HepG2 (cell line): ENCODE data around the gene POLG2. TPM values are rescaled to one million over a fixed set of nuclear protein-coding genes. Genes with fewer than 3 reads are reported as not detected.

ENCODE experiments used
- ATAC-seq: fragments of 200-7000 bp; cut with Tn5 transposase; 3 replicates; pipeline ENCODE4 v1.9.1; 2020; ENCODE audit warnings: mild to moderate bottlenecking, moderate library complexity
- BruUV-seq: library from RNA; stranded (reverse); fragments of 400-500 nt; replicated peaks from 2 replicates; lab custom pipeline; 2021; lab: Mats Ljungman, UMichigan
- CTCF ChIA-PET: fragments of 300-600 bp; formaldehyde crosslinking; extraction: SDS; loops from one replicate; lab custom pipeline; 2021; ENCODE audit warnings: low total read pairs, inconsistent platforms, low intra/inter-chr PET ratio; lab: Yijun Ruan, JAX
- POLR2A ChIA-PET: fragments of 350-600 bp; sonication (Branson Sonifier 250); formaldehyde crosslinking; loops from one replicate; lab custom pipeline; 2020; ENCODE audit warnings: antibody characterized with exemption, inconsistent platforms; lab: Yijun Ruan, JAX
- DNase-seq: peaks from one replicate; pipeline ENCODE4 v3.0.0-alpha.2; 2015; ENCODE audit warnings: low spot score
- FAIRE-seq: peaks from 3 replicates; lab custom pipeline; 2011; peaks lifted over from hg19 to GRCh38; lab: Jason Lieb, UNC
- H2AFZ ChIP-seq: one replicate; pipeline ENCODE4 v1.6.1; 2011; ENCODE audit warnings: low read length, inconsistent platforms
- H3K27ac ChIP-seq: fragments of 300-600 bp; 3 replicates; pipeline ENCODE4 v1.8.0; 2011; ENCODE audit warnings: mixed run types, mild to moderate bottlenecking, mixed read lengths, low read length, inconsistent platforms; ENCODE audit not compliant: insufficient read depth; ENCODE audit errors: extremely low read length
- H3K27me3 ChIP-seq, 2 experiments: fragments of 200-600 bp in 1 of 2; 2 replicates in 1 of 2; 3 replicates in 1 of 2; pipeline versions ENCODE4 v1.6.0 to v1.8.0; 2011; ENCODE audit warnings: low read length in 2 of 2, mild to moderate bottlenecking in 2 of 2, moderate library complexity in 2 of 2, inconsistent platforms in 1 of 2; ENCODE audit not compliant: insufficient read depth in 2 of 2, control insufficient read depth in 1 of 2
- H3K36me3 ChIP-seq, 2 experiments: fragments of 200-600 bp in 1 of 2; replicated peaks in 1 of 2; 2 replicates in 1 of 2; 3 replicates in 1 of 2; pipeline versions ENCODE4 v1.5.1 to v1.8.0; 2011; ENCODE audit warnings: low read length in 2 of 2, inconsistent platforms in 1 of 2; ENCODE audit not compliant: insufficient read depth in 2 of 2, control insufficient read depth in 1 of 2
- H3K4me1 ChIP-seq: 2 replicates; pipeline ENCODE4 v1.5.1; 2012; ENCODE audit warnings: low read length, inconsistent platforms; ENCODE audit not compliant: insufficient read depth
- H3K4me2 ChIP-seq: 2 replicates; pipeline ENCODE4 v1.6.0; 2011; ENCODE audit warnings: low read depth, low read length, inconsistent platforms
- H3K4me3 ChIP-seq, 3 experiments: fragments of 200-600 bp in 1 of 3; sonication (generic), shearing (Covaris generic) in 1 of 3; replicated peaks in 1 of 3; 2 replicates each; pipeline ENCODE4 v1.5.1; 2011 to 2016; ENCODE audit warnings: low read length in 3 of 3, inconsistent platforms in 2 of 3, low read depth in 2 of 3, mild to moderate bottlenecking in 2 of 3, control low read depth in 1 of 3, mixed read lengths in 1 of 3; ENCODE audit not compliant: insufficient read depth in 1 of 3
- H3K79me2 ChIP-seq: one replicate; pipeline ENCODE4 v1.6.1; 2011; ENCODE audit warnings: low read length, inconsistent platforms; ENCODE audit not compliant: insufficient read depth
- H3K9ac ChIP-seq: 2 replicates; pipeline ENCODE4 v1.6.0; 2011; ENCODE audit warnings: mild to moderate bottlenecking, low read depth, low read length, inconsistent platforms; ENCODE audit not compliant: insufficient read depth
- H3K9me3 ChIP-seq: 2 replicates; pipeline ENCODE4 v1.5.1; 2012; ENCODE audit warnings: mild to moderate bottlenecking, low read length
- H4K20me1 ChIP-seq: 2 replicates; pipeline ENCODE4 v1.6.0; 2011; ENCODE audit warnings: inconsistent platforms, mild to moderate bottlenecking, low read length, moderate library complexity; ENCODE audit not compliant: insufficient read depth
- FOXM1 ChIP-seq: sonication (generic); formaldehyde crosslinking; IDR thresholded peaks from 2 replicates; pipeline ENCODE4 v1.5.0; 2020; ENCODE audit warnings: missing genetic modification reagents
- HOXA9 ChIP-seq: sonication (generic); formaldehyde crosslinking; IDR thresholded peaks from 2 replicates; pipeline ENCODE4 v1.8.1; 2022; ENCODE audit warnings: missing genetic modification reagents, mild to moderate bottlenecking, moderate library complexity, borderline replicate concordance
- MAFG ChIP-seq: sonication (generic); formaldehyde crosslinking; IDR thresholded peaks from 2 replicates; pipeline ENCODE4 v1.5.1; 2020; ENCODE audit warnings: mild to moderate bottlenecking, missing genetic modification reagents
- MYC ChIP-seq: sonication (generic); formaldehyde crosslinking; IDR thresholded peaks from 2 replicates; pipeline ENCODE4 v1.9.0; 2021; ENCODE audit warnings: missing genetic modification reagents, borderline replicate concordance
- POLR2A ChIP-seq, 2 experiments: IDR thresholded peaks; 2 replicates each; pipeline ENCODE4 v1.6.1; 2011; ENCODE audit warnings: low read depth in 2 of 2, low read length in 2 of 2, mild to moderate bottlenecking in 1 of 2, moderate library complexity in 1 of 2; ENCODE audit not compliant: insufficient read depth in 1 of 2
- SATB2 ChIP-seq: sonication (generic); formaldehyde crosslinking; IDR thresholded peaks from 2 replicates; pipeline ENCODE4 v1.5.0; 2020; ENCODE audit warnings: missing genetic modification reagents
- STAT6 ChIP-seq: sonication (generic); formaldehyde crosslinking; IDR thresholded peaks from 2 replicates; pipeline ENCODE4 v1.4.0; 2020; ENCODE audit warnings: missing genetic modification reagents, mild to moderate bottlenecking, borderline replicate concordance
- ZBTB44 ChIP-seq: sonication (generic); formaldehyde crosslinking; IDR thresholded peaks from 2 replicates; pipeline ENCODE4 v1.4.0; 2020; ENCODE audit warnings: missing genetic modification reagents
- ZNF138 ChIP-seq: sonication (generic); formaldehyde crosslinking; IDR thresholded peaks from 2 replicates; pipeline ENCODE4 v1.5.0; 2020; ENCODE audit warnings: mild to moderate bottlenecking, low read depth, missing genetic modification reagents
- ZNF30 ChIP-seq: sonication (generic); formaldehyde crosslinking; IDR thresholded peaks from 2 replicates; pipeline ENCODE4 v1.5.0; 2020; ENCODE audit warnings: mild to moderate bottlenecking, missing genetic modification reagents
- ZNF691 ChIP-seq: sonication (generic); formaldehyde crosslinking; IDR thresholded peaks from 2 replicates; pipeline ENCODE4 v1.4.0; 2020; ENCODE audit warnings: missing genetic modification reagents, low read depth, mild to moderate bottlenecking, borderline replicate concordance
- WGBS: methylation state at CpG from one replicate; pipeline ENCODE4 v1.1.6; 2017; ENCODE audit warnings: low lambda C conversion rate; 5-methylcytosine and 5-hydroxymethylcytosine counted together
- in situ Hi-C: cut with HindIII; loops from 2 replicates; pipeline ENCODE4 v1.10.0; 2017; ENCODE audit warnings: low pct_unique_long_range_greater_than_20kb; ENCODE audit not compliant: extremely low pct_ligation_motif_present
- intact Hi-C: fragments of 100-400 bp; cut with micrococcal nuclease; formaldehyde crosslinking; loops from one replicate; pipeline ENCODE4 v1.10.0; 2022; ENCODE audit not compliant: unreplicated experiment
- polyA plus RNA-seq, 8 experiments: library from polyadenylated mRNA; depleted of rRNA in 3 of 8; stranded (reverse) in 7 of 8; unstranded in 1 of 8; fragments of >200 nt; fragmentation: Illumina TruSeq in 4 of 8; extraction: Trizol in 4 of 8; gene quantifications; 2 replicates each; pipeline versions ENCODE4 v1.2.1 to v1.2.3, GENCODE V29; 2011 to 2016; ENCODE audit warnings: low read depth in 4 of 8, missing spikeins in 1 of 8, mixed read lengths in 1 of 8; ENCODE audit not compliant: insufficient read depth in 1 of 8
- total RNA-seq, 5 experiments: library from RNA; depleted of rRNA; stranded (reverse); fragments of >200 nt; fragmentation: Illumina TruSeq; extraction: Trizol; gene quantifications; 2 replicates each; pipeline ENCODE4 v1.2.3, GENCODE V29; 2016; ENCODE audit warnings: low read depth in 1 of 5

Gene POLG2
- total and polyA plus RNA-seq, 2 of the 13 experiments (the other 11 are each of a cell fraction or from before 2014, with no cell fraction given) = 21.1 to 25.5 TPM

- FAIRE-seq (no peak), DNase-seq (no peak)
- no TSS peak for BruUV-seq
- intact Hi-C loops = loop anchor here (2.0 kb wide), 1 partner anchor 38 kb away; no protein-coding TSS in a partner anchor
- H3K9me3 ChIP-seq = no peaks in the 10 kb centered on the region
- in situ Hi-C loops = no loop called here
- no peak overlapping the region for H3K27ac ChIP-seq
- WGBS = 95% methylated on average over 1 of the region's 1 CpG
- POLR2A ChIA-PET = interaction anchor here (0.9 kb wide), 1 partner anchor 10 kb away, joined by 3 read pairs; no protein-coding TSS in a partner anchor
- peaks cover 13 to 62% of the 10 kb centered on the region in 2 experiments for H3K36me3 ChIP-seq
- no peak for TF ChIP-seq ZNF30 (CRISPR knock-in tag)
- TF ChIP-seq MAFG (CRISPR knock-in tag) = no peak
- TF ChIP-seq ZNF691 (CRISPR knock-in tag) = no peak
- TF ChIP-seq MYC (CRISPR knock-in tag) = no peak
- TF ChIP-seq SATB2 (CRISPR knock-in tag) = no peak
- TF ChIP-seq STAT6 (CRISPR knock-in tag) = no peak
- TF ChIP-seq ZBTB44 (CRISPR knock-in tag) = no peak
- no peak for TF ChIP-seq FOXM1 (CRISPR knock-in tag)
- no peak for TF ChIP-seq POLR2A (IDR thresholded peaks at IDR 0.05; ENCODE audit: insufficient read depth in 1 of 2, low read depth in 2 of 2, low read length in 2 of 2)
- TF ChIP-seq HOXA9 (CRISPR knock-in tag) = no peak
- no peak for TF ChIP-seq ZNF138 (CRISPR knock-in tag)
- TF ChIP-seq, all 625 proteins: peak for 0
- CTCF ChIA-PET = no interaction called here
- H3K4me1 ChIP-seq = no peaks in the 10 kb centered on the region
- H3K79me2 ChIP-seq = no peaks in the 10 kb centered on the region
- H3K27me3 ChIP-seq = no peaks in the 10 kb centered on the region
- H2AFZ ChIP-seq = no peak overlapping the region
- H3K4me2 ChIP-seq = no peak overlapping the region
- ATAC-seq = no peak
- no peaks in the 10 kb centered on the region for H4K20me1 ChIP-seq
- no peak overlapping the region for H3K4me3 ChIP-seq
- H3K9ac ChIP-seq = no peak overlapping the region
Measured at GRCh38 chr17:64480951-64481350, 15.9 kb downstream of the POLG2 start.
